Measurements from ENCODE around the gene TP53RK. TPM values are rescaled to one million over a fixed set of nuclear protein-coding genes. Genes with fewer than 3 reads are reported as not detected.

Gene TP53RK
- total and polyA plus RNA-seq, 2 of the 4 experiments (the other 2 are of a cell fraction): 8.7 to 10.6 TPM

- Histone ChIP-seq H2AK9ac (replicated peaks; ENCODE audit: low read depth, low read length, poor library complexity) (no peak overlapping the region), H3K23ac (ENCODE audit: low read depth, low read length) (no peak overlapping the region), H3K4ac (ENCODE audit: low read depth, low read length) (no peak overlapping the region), H4K20me1 (ENCODE audit: insufficient read depth, low read length) (peaks cover 17% of the 10 kb centered on the region; the same call in 1 of the 2 replicates), H3K36me3 (ENCODE audit: control insufficient read depth, insufficient read depth, low read length) (peaks cover 6% of the 10 kb centered on the region), H2BK5ac (ENCODE audit: low read depth, low read length, poor library complexity, severe bottlenecking) (no peak overlapping the region), H2BK15ac (ENCODE audit: low read depth, low read length) (no peak overlapping the region), H4K8ac (ENCODE audit: low read depth in 2 of 2, low read length in 2 of 2) (no peak overlapping the region), H3K4me3 (ENCODE audit: insufficient read depth, low read depth, low read length) (no peak overlapping the region), H2BK120ac (ENCODE audit: low read depth, low read length) (no peak overlapping the region), H3K4me1 (ENCODE audit: control insufficient read depth, insufficient read depth, low read length) (peaks cover 10% of the 10 kb centered on the region), H3K27me3 (ENCODE audit: control insufficient read depth, insufficient read depth, low read length) (no peaks in the 10 kb centered on the region), H3K56ac (ENCODE audit: extremely low read depth, insufficient read depth, low read length) (no peak overlapping the region), H2BK20ac (ENCODE audit: low read depth, low read length) (no peak overlapping the region), H3K4me2 (ENCODE audit: low read depth, low read length) (no peak overlapping the region), H3K14ac (replicated peaks; ENCODE audit: low read depth, low read length) (no peak overlapping the region), H2AFZ (replicated peaks; ENCODE audit: low read length, poor library complexity) (no peak overlapping the region), H3K18ac (ENCODE audit: low read depth, low read length) (no peak overlapping the region), H3K9me1 (ENCODE audit: insufficient read depth, low read length) (peaks cover 5% of the 10 kb centered on the region; the same call in 1 of the 2 replicates), H3K27ac (ENCODE audit: insufficient read depth, low read length) (no peak overlapping the region), H3K9me3 (ENCODE audit: control insufficient read depth, insufficient read depth, low read length) (no peaks in the 10 kb centered on the region), H2AK5ac (ENCODE audit: low read depth, low read length) (no peak overlapping the region), H4K91ac (ENCODE audit: insufficient read depth, low read depth, low read length) (no peak overlapping the region), H3K9ac (ENCODE audit: low read depth, low read length) (no peak overlapping the region), H3K79me1 (ENCODE audit: low read depth in 1 of 2, low read length in 2 of 2) (peaks cover 29 to 59% of the 10 kb centered on the region in 2 experiments), H4K5ac (ENCODE audit: low read depth, low read length) (no peak overlapping the region)
- ChIA-PET CTCF (no interaction called here), POLR2A (ENCODE audit: unreplicated experiment) (no interaction called here)
- 96% methylated on average over 2 of the region's 2 CpGs; no CpG with 5 or more reads in 1 of the 2 experiments for WGBS, 2 experiments (ENCODE audit: extremely low coverage in 2 of 2, insufficient read length in 1 of 2)
- intact Hi-C loops (cut with micrococcal nuclease): loop anchor here (1.0 to 5.0 kb wide), 2 partner anchors 123 to 159 kb away; no protein-coding TSS in a partner anchor
- ATAC-seq (ENCODE audit: low read depth) (no peak), DNase-seq (no peak)
- no TSS peak for BruUV-seq (replicated peaks)
- TF ChIP-seq SMC3 (IDR thresholded peaks at IDR 0.05; ENCODE audit: low read depth, low read length): no peak
- TF ChIP-seq MAFK (IDR thresholded peaks at IDR 0.05; ENCODE audit: low read depth, low read length): no peak
- TF ChIP-seq USF2 (IDR thresholded peaks at IDR 0.05; ENCODE audit: low read depth, low read length): no peak
- no peak for TF ChIP-seq MAZ (IDR thresholded peaks at IDR 0.05; ENCODE audit: borderline replicate concordance, low read depth, low read length)
- TF ChIP-seq RFX5 (IDR thresholded peaks at IDR 0.05; ENCODE audit: low read depth, low read length): no peak
- TF ChIP-seq FOS (IDR thresholded peaks at IDR 0.05; ENCODE audit: low read depth, low read length): no peak
- TF ChIP-seq RAD21 (IDR thresholded peaks at IDR 0.05; ENCODE audit: low read length): no peak
- dilution Hi-C loops (cut with HindIII; ENCODE audit: low sequenced_read_pairs, unreplicated experiment): no loop called here
- in situ Hi-C loops (cut with MboI; ENCODE audit: low sequenced_read_pairs): loop anchor here (5.0 kb wide), 1 partner anchor 158 kb away; no protein-coding TSS in a partner anchor
Measured at GRCh38 chr20:46680684-46681031, 8.6 kb downstream of the TP53RK start.

All from IMR-90 (cell line).